HS-5 (cell line): ENCODE measurements around the gene LEPR.
"Not testable (repeated sequence)": the region's sequence is repeated elsewhere in the genome, so short reads cannot be mapped to it uniquely, and the experiment has no call there.

Experiments used
- DNase-seq: peaks from one replicate; pipeline ENCODE4 v3.0.0-alpha.2; 2012; ENCODE audit warnings: low read depth

Gene LEPR

DNA sequence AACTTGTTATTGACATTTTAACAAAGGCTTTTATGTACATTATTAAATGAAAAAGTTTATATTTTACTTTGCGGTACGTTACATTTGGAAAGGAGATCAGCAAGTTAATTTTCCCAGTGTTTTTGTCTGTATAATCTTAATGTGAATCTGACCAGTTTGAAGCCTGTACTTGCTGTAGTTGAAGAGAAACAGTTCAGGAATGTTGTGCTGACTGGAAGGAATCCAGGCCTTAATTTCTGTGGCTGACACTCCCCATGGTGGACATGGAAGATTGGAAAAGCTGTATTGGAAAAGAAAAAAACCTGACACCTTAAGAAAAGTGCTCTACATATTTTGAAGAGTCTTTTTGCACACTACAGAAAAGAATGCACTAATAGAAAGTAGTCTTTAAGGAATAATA lies 15.5 kb downstream of the LEPR start:
- no peak for DNase-seq

DNA sequence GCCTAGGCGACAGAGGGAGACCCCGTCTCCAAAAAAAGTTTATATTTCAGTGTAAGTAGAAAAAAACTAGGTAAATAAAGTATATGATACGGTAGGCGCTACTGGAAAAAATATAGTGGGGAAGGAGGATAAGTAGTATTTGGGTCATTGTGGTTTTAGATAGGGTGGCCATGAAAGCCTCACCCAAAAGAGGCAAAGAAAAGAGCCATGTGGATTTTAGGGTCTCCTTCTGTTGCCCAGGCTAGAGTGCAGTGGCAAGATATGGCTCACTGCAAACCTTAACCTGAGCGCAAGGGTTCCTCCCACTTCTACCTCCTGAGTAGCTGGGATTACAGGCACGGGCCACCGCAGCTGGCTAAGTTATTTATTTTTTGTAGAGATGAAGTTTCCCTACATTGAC lies 17.1 kb downstream of the LEPR start:
- no peak for DNase-seq

DNA sequence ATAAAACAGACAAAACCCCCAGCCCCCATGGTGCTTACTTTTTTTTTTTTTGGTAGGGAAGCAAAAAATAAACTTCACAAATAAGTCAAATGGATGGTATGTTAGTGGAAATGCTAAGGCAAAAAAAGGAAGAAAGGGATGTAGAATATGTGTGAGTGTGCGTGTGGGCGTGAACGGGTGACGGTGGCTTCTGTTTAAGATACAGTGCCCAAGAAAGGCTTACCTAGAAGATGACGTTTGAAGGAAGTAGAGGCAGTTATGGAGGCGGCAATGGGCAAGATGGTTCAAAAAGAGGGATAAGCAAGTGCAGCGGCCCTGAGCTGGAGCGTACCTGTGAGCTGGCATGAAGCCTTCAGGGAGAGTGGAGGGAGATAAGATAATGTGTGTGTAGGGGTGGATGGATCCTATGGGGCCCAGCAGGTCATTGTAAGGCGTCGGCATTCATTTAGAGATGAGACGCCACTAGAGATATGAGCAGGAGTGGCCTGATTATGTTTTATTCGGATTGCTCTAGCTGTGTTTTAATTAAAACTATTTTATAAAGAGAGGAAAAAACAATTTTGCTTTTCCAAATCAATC lies 19.9 kb downstream of the LEPR start:
- DNase-seq: no peak

DNA sequence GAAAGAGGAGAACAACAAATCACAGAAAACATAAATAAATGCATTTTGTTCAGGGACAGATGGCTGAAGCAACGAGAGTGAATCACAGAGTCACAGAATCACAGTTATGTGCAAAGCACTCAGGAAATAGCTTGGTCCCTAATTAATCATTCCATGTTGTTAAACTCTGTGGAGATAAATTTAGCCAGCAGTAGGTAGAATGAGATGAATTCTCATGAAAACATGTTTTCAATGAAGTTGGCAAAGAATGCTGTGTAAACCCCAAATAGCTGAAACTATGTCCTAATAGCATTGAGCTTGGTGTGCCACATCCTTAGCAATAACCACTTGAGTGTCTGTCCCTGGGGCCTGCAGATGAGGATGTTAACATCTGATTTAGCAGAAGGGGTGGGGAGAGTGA lies 20.4 kb downstream of the LEPR start:
- DNase-seq: no peak

DNA sequence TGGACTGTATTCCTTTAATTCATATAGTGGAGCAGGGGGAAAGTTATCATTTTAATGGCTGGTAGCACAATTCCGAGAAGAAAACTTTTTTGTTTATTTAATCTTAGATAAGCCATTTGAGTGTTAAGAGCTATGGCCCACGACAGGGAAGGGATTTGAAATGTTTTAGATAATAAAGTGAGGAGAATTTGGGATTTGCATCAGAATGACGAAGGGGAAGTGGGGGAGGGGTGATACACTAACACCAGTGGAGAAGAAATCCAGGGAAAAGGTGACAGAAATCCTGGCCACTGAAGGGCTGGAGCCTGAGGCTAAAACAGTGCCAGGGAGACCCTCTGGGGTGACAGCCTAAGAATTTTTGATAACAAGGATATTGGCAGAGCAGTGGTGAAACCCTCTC lies 21.0 kb downstream of the LEPR start:
- DNase-seq: no peak

DNA sequence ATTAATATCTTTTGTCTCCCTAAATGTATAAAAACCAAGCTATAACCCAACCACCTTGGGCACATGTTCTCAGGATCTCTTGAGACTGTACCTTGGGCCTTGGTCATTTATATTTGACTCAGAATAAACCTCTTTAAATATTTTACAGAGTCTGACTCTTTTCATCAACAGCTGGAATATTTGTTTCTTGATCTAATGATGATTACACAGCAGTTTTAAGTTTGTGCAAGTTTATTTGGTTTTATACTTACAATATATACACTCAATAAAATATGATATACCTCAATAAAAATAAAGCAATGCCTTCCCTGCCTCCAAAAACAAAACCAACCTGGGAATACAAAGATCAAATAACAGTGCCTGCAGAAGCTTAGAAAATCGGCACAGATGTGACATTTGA lies 22.0 kb downstream of the LEPR start:
- DNase-seq: no peak

DNA sequence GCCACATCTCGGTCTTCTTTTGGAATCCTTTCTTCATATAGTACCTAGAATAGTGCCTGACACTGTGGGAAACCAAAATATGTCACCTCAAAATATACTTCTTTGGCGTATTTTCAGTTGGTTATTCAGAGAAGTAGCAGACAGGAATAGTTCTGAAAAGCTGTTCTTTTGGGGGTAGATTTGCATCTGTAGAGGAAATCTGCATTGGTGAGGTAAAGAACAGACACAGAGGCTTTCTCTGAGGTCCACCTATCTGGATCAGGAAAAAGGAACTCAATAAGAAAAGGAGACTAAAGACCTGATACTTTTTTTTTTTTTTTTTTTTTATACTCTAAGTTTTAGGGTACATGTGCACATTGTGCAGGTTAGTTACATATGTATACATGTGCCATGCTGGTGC lies 23.2 kb downstream of the LEPR start:
- no peak for DNase-seq

DNA sequence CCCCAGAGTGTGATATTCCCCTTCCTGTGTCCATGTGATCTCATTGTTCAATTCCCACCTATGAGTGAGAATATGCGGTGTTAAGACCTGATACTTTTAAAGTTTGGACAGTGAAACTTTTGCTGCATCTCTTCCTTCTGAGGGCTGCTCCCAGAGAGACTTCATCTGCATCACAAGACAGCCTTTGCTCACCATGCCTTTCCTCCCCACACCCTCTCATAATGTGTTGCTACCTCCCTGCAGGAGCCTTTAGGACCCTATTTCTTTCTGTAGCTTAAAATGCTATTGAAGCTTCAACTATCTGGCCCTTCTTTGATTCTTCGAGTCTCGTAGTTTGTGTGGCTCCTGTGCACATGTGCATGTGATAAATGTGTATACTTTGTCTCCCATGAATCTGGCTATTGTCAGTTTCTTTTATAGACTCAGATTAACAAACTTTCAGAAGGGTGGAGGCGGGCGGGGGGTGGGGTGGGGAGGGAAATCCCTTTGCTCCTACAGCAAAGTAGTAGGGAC lies 23.7 kb downstream of the LEPR start:
- DNase-seq: no peak

DNA sequence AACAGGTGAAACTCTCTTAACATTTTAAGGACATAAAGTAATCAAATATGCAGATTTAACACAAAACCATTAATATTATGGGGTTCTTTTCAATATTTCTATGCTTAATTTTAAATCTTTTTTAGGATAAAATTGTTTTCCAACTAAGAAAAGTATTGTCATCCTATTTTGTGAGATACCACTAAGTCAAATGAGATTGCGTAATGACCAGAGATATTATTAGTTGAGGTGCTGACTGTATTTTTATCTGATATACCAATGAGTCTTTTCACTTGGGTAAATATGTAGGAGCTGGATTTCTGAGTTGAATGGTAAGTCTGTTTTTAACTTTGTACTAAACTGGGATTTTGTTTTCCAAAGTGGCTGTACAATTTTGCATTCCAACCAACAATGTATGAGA lies 25.4 kb downstream of the LEPR start:
- DNase-seq: no peak

DNA sequence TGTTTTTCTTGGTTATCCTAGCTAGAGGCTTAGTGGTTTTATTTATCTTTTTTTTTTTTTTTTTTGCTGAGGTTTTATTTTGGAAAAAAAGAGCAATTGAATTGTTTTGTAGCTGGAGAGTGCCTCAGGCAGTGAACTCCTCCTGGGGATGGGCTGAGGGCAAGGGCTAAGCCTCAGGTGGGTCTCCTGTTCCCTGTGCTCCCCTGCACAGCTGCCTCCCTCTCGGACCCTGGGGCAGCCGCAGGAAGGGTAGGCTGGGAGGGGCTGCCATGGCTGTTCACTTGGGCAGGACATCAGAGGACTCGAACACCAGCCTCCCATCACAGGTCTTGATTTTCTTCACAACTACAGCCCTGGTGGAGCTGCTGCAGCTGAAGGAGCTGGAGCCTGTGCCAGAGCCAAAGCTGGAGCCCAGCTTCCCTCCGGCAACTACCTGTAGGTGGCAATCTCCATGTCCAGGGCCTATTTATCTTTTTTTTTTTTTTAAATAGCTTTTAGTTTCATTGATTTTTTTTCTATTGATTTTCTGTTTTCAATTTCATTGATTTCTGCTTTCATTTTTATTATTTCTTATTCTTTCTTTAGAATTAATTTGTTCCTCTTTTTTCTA lies 28.9 kb downstream of the LEPR start:
- DNase-seq: no peak

DNA sequence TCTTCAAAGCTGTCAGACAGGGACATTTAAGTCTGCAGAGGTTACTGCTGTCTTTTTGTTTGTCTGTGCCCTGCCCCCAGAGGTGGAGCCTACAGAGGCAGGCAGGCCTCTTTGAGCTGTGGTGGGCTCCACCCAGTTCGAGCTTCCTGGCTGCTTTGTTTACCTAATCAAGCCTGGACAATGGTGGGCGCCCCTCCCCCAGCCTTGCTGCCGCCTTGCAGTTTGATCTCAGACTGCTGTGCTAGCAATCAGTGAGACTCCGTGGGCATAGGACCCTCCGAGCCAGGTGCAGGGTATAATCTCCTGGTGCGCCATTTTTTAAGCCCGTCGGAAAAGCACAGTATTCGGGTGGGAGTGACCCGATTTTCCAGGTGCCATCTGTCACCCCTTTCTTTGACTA lies 35.2 kb downstream of the LEPR start:
- DNase-seq: not testable (repeated sequence)

DNA sequence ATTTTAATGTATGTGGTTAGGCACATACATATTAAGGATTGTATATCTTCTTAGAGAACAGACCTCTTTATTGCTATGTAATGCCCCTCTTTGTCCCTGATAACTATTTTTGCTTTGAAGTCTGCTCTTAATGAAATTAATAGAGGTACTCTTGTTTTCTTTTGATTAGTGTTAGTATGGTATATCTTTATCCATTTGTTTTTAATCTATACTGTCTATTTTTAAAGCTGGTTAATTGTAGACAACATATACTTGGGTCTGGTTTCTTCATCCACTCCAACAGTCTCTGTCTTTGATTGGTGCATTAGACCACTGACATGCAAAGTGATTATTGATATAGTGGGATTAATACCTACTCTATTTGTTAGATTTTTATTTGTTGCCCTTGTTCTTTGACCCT lies 36.0 kb downstream of the LEPR start:
- no peak for DNase-seq

DNA sequence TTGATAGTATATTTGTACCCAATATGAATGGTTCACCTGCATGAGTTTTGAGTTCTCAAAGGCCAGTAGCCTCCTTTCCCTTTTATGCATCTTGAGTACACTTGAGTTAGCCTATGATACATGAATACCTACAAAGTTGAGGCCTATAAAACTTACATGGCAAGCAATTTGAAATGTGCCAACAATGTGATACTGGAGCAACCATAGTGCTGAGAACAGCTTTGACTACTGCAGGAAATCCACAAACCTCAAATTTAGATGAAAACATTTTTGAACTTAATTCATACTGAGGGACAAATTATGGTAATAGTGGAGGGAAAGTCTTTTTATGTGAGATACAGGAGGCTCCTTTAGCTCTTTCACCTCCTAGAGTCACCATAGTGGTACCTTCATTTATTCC lies 37.4 kb downstream of the LEPR start:
- DNase-seq: no peak

DNA sequence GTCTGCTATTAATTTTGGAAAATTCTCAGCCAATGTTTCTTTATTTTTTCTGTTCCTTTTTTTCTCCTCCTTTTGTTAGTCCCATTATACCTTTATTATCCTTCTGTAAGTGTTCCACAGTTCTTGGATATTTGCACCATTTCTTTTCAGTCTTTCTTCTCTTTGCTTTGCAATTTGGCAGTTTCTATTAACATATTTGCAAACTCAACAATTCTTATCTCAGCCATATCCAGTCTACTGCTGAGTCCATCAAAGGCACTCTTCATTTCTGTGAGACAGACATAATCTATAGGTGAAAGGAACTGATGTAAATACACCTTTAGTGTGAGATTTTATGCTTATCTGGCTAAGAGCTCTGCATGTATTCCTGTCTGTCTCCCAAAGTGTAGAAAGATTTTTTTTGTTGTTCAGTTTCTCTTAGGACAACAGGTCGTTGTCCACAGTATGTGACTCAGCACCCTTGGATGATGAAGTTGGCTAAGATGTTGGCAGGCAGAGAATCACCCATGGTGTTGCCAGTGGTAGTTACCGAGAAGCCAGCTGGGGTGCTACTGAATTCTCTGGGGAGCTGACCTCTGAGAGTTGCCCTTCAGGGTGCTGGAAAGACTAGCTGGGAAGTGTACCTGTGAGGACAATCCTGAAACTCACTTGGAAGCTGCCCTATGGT lies 38.4 kb downstream of the LEPR start:
- no peak for DNase-seq

DNA sequence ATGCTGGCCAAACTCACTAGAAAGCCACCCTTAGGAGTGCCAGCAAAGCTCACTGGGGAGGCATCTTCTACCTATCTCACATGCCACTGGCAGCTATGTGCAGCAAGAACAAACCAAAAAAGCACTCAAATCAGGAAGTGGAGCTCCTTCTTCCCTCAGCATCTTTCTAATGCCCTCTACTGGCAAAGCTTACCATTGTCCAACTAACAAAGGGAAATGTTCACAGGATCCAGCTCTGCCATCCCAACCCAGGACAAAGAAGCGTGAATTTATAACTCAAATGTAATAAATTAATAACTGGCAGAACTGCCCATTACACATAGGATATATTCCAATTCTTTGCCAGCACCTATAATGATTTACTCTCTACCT lies 38.9 kb downstream of the LEPR start:
- no peak for DNase-seq

DNA sequence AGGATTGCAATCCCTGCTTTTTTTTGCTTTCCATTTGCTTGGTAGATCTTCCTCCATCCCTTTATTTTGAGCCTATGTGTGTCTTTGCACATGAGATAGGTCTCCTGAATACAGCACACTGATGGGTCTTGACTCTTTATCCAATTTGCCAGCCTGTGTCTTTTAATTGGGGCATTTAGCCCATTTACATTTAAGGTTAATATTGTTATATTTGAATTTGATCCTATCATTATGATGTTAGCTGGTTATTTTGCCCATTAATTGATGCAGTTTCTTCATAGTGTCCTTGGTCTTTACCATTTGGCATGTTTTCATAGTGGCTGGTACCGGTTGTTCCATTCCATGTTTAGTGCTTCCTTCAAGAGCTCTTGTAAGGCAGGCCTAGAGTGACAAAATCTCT lies 45.4 kb downstream of the LEPR start:
- DNase-seq: not testable (repeated sequence)

DNA sequence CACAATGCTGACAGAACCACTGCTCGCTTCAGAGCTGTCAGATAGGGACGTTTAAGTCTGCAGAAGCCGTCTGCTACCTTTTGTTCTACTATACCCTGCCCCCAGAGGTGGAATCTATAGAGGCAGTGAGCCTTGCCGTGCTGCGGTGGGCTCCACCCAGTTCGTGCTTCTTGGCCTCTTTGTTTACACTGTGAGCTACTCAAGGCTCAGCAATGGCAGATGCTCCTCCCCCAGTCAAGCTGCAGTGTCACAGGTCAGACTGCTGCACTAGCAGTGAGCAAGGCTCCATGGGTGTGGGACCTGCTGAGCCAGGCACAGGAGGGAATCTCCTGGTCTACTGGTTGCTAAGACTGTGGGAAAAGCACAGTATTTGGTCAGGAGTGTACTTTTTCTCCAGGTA lies 47.1 kb downstream of the LEPR start:
- DNase-seq: no peak

DNA sequence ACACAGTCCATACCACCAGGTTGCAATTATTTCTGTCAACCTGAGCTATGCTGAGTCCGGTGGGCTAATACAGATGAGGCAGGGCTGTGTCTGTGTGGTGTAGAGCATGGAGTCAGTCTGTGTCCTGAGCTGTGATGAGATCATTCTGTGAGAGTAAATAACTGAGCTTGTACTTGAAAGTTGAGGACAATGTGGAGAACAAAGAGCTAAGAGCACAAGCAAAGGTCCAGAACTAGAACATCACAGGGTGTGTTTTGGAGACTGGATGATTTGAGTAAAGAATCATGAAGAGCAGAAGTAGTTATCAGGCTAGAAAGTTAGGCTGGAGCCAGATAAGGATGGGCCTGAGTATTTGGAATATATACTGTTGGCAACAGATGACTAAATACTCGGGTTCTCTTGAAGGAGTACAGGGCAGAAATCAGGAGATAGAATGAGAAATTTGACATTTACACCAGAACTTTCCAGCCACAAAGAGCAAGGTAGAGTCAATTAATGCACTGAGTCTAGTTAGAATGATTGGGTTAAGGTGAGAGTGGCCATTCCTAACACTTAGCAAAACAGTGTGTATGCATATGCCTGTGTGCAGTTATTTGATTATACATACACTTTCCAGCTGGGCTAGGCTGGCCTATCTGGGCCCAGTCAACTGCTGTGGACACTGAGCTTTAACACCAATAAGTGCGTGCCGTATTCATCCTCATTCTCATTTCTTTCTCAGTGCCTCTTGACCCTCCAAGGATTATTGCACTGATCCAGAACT lies 48.8 kb downstream of the LEPR start:
- no peak for DNase-seq

DNA sequence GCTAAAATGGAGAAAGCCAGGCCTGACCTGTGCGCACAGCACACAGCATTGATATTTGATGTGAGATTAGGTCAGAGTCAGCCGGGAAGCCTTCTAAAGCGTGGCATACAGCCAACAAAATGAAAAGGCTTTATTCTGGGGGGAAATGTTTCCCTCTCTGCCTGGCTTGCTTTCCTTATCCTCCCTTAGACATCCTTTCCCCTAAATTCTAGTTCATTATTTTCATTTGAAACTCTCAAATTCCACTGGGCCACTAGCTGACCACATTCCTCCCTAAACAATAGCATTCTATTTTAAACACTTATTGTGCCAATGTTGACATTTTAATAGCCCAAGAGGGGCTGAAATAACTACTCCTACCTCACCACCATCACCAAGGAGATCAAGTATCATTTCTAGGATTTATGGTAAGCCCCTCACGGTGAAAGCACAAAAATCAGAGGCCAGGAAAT lies 49.4 kb downstream of the LEPR start:
- DNase-seq: no peak
